Measurements from ENCODE around the gene KIF16B.
"Not testable (repeated sequence)": the region's sequence is repeated elsewhere in the genome, so short reads cannot be mapped to it uniquely, and the experiment has no call there.

The KIF16B gene

DNA sequence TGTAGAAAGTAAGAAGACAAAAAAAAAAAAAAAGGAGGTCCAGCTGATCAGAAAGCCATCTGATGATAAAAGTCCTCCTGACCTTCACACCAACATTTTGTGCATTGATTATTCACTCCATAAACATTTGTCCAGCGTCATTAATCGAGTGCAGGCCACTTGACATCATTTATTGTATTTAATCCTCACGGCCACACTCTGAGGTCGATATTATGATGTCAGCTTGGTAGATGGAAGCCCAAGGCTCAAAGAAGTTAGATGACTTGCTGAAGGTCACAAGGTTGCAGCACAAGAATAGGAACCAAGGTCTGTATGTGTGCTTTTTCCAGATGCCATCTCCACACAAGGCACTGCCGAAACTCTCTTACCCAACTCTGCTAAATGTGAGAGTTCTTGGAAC, 328.4 kb downstream of the KIF16B start:
- no peak for DNase-seq

DNA sequence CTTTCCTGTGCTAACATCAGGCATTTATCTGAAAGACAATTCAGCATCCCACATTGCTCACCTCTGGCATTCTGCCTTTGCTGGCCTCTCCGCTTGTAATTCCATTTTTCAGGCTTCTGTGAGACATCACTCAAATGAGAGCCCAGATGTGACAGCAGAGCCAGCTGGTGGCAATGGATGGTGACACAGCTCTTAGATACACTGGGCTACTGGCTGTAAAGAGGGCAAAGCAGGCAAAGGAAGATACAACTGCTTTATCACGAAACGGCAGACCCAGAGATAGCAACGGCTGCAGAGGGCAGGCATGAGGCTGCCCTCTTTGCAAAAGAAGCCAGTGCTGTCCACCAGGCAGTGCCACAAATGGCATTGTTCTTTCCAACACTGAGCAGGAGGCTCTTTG, 329.8 kb downstream of the KIF16B start:
- DNase-seq, result no peak

DNA sequence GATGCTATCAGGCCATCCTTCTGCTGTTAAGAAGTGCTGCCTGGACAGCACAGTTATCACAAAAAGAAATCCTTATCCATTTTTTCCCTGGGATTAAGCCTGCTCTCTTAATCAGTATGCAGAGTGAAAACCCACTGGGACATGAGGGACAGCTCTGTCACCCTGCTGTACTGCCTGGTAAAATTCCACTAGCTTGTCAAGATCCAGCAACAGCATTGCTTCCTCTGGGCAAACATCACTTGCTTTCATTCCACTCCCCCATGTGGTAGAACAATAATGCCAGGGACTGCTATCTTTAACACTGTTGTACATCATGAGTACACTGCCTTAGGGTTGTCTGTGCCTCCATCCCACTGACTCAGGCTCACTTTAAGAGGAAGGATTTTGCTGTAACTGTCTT, 331.3 kb downstream of the KIF16B start:
- DNase-seq, result no peak

DNA sequence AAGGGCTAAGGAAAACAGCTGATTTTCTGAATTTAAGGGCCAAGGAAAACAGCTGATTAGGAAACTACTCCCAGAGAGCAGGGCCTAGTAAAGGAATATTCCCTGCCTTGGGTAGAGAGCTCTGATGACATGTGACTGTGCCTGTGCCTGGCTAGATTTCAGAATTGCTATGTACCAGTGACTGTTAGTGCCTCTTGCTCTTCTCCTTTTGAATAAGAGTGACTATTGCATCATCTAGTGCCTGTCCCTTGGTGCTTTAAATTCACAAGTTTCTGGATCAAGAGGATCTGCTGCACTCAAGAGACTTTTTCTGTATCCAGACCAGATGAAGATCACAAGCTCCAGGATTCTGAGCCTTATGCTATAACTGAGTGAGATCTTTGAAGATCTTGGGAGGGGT, 332.9 kb downstream of the KIF16B start:
- no peak for DNase-seq

DNA sequence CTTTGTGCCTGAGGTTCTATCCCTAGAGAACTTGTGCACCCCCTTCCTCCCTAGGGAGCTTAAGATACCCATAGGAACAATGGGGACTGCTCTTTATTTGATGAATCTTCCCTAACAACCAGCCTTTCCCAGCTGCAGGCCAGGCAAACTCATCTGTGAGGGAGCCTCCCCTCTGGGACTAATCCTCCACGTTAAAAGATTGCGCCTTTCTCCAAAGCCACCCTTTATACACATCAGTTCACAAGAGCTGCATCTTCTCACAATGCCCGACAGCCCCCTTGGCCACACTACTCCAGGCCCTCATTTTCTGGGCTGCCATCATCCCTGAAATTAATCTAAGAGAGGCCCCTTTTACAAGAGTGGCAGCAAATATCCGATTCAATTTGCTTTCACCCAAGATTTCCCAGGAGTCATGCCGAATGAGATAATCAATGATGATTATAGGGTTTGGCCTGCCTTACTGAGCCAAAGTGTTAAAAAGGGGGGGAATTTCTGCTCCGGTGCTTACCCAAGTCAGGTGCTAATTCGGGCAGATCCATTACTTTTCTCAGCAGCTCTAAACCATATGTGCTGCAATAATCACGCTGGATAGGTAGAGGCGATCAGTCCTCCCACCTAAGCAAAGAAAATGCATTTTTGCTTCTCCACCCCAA, 336.5 kb downstream of the KIF16B start:
- no peak for DNase-seq

DNA sequence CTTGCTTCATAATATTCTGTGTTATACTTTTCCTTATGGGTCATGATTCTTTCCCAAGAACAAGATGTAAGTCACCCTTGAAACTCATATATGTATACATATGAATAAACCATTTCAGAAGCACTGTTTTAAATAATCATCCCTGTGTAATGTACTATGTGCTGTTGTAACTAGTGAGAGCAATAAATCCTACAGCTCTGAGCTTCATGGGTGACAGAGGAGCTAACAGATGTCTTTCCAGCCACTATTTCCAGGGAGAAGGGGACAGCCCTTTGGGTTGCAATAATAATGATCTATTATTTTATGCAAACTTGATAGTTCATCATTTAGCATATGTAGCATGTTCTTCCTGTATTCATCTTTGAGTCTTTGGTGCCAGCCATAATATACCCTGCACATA, 342.8 kb downstream of the KIF16B start:
- DNase-seq, result no peak

DNA sequence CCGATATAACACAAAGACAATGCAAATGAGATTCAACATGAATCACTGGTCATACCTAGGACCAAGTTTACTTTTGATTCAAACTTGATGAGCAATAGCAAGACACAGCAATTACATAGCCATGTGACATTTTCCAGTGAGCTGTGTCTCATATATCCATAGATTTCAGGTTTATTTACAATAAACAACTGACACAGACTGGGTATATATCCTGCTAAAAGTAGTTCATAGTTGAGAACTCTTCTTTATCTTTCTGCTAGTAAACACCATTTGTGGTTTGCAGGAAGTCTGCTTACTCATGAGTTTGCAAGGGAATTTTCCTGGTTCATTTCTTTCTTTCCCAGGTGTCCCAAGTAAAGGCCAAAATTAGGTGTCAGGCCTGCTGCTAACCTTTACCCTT, 343.4 kb downstream of the KIF16B start:
- no peak for DNase-seq

DNA sequence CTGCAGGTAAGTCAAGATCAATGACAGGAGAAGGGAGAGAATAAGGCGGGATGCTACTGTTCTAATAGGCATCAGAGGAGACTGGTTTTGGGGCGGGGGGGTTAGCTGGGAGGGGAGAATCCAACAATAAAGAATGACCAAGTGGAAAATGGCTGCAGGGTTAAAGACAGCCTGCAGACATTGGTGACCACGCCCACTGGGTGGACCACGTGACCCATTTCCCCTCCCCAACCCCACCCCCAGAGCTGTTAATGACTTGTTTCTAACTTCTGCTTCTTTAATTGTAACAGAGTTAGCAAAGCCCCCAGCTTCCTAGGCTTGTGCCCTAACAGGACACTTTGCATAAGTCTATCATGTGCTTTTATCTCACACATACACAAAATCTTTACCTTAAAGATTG, 344.5 kb downstream of the KIF16B start:
- DNase-seq, result no peak

DNA sequence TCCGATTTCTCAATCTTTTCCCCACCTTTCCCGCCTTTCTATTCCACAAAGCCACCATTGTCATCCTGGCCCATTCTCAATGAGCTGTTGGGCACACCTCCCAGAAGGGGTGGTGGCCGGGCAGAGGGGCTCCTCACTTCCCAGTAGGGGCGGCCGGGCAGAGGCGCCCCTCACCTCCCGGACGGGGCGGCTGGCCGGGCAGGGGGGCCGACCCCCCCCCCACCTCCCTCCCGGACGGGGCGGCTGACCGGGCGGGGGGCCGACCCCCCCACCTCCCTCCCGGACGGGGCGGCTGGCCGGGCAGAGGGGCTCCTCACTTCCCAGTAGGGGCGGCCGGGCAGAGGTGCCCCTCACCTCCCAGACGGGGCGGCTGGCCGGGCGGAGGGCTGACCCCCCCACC, 346.3 kb downstream of the KIF16B start:
- not testable (repeated sequence) for DNase-seq

DNA sequence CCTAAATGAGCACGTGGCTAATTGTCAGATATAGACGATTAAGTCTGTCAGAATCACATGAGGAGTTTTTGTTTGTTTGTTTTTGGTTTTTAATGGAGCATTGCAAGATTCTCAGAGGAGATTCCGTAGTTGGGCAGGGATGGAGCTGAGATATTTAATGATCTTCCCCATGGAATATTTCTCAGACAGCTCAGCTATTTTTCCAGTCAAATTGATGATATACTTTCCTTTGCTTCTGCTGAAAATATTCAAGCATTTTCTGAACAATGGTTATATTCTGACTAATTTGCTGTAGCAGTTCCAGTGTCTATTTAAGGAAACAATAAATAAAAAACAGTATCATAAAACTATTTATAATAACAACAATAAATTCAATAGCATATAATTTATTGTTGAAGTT, 348.4 kb downstream of the KIF16B start:
- DNase-seq, result no peak

DNA sequence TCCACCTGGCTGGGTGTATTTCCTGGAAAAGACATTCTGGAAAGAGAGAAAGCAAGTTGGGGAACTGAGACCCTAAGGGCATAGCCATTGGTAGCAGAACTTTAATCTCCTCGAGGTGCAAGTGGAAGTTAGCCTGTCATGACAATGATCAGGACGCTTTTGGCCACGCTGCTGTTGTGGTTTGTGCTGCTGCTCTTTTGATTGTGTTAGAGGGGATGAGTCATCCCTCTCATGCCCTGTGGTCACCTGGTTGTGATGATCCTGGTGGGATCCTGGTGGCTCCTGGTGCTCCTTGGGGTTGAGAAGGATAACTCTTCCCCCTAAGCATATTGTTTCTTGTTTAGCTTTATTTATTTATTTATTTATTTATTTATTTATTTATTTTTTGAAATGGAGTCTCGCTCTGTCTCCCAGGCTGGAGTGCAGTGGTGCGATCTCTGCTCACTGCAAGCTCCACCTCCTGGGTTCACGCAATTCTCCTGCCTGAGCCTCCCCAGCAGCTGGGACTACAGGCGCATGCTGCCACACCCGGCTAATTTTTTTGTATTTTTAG, 350.3 kb downstream of the KIF16B start:
- no peak for DNase-seq
